HEK293 (cell line): ENCODE data around the gene FRY.

ENCODE experiments used
- ZNF24 ChIP-seq: fragments of 450-650 bp; formaldehyde crosslinking; IDR thresholded peaks from 2 replicates; pipeline ENCODE4 v1.5.1; 2016; ENCODE audit warnings: missing biosample characterization, missing genetic modification characterization
- ZNF350 ChIP-seq: fragments of 450-650 bp; formaldehyde crosslinking; IDR thresholded peaks from 2 replicates; pipeline ENCODE4 v1.5.0; 2017; ENCODE audit warnings: missing biosample characterization, mild to moderate bottlenecking, missing genetic modification characterization

- no peak for TF ChIP-seq ZNF24 (tag by site-specific recombination)
- no peak for TF ChIP-seq ZNF350
These were observed 284.4 kb downstream of the FRY start for GRCh38 chr13:32316028-32316339.
